Upper lobe of left lung (tissue), 4 donors: ENCODE data around the gene PRR29.

Source experiments
- CTCF ChIP-seq, 6 experiments: fragments of 450-650 bp in 4 of 6; fragments of 200-600 bp in 2 of 6; sonication (generic) in 2 of 6; IDR thresholded peaks; one replicate each; pipeline ENCODE4 v1.5.1; 2016 to 2019; ENCODE audit warnings: antibody characterized with exemption in 6 of 6
- POLR2A ChIP-seq, 4 donors: fragments of 450-650 bp; IDR thresholded peaks; one replicate each; pipeline ENCODE4 v1.5.1; 2016 to 2017; ENCODE audit warnings: antibody characterized with exemption in 4 of 4, mild to moderate bottlenecking in 2 of 4
- POLR2AphosphoS5 ChIP-seq, 2 donors: sonication (generic); formaldehyde crosslinking; IDR thresholded peaks; one replicate each; pipeline ENCODE4 v1.5.1; 2017; ENCODE audit warnings: antibody characterized with exemption in 2 of 2

GRCh38 chr17:63976702-63977101 is 21.4 kb upstream of the PRR29 start:
- TF ChIP-seq CTCF (IDR thresholded peaks at IDR 0.05) (no peak), POLR2A (IDR thresholded peaks at IDR 0.05) (no peak), POLR2AphosphoS5 (IDR thresholded peaks at IDR 0.05) (no peak)
